Upper lobe of left lung (tissue), 4 donors: Measurements from ENCODE around the gene TP63.

Experiments
- EP300 ChIP-seq, 4 donors: sonication (generic); formaldehyde crosslinking; IDR thresholded peaks; one replicate each; pipeline ENCODE4 v1.5.1; 2017; ENCODE audit warnings: antibody characterized with exemption in 4 of 4, control low read depth in 2 of 4
- TF ChIP-seq, protein P1 (sequence below), 6 experiments: fragments of 450-650 bp in 4 of 6; fragments of 200-600 bp in 2 of 6; sonication (generic) in 2 of 6; IDR thresholded peaks; one replicate each; pipeline ENCODE4 v1.5.1; 2016 to 2019; ENCODE audit warnings: antibody characterized with exemption in 6 of 6

GRCh38 chr3:189806171-189806951, 175.2 kb downstream of the TP63 start:
- TF ChIP-seq, protein P1, sequence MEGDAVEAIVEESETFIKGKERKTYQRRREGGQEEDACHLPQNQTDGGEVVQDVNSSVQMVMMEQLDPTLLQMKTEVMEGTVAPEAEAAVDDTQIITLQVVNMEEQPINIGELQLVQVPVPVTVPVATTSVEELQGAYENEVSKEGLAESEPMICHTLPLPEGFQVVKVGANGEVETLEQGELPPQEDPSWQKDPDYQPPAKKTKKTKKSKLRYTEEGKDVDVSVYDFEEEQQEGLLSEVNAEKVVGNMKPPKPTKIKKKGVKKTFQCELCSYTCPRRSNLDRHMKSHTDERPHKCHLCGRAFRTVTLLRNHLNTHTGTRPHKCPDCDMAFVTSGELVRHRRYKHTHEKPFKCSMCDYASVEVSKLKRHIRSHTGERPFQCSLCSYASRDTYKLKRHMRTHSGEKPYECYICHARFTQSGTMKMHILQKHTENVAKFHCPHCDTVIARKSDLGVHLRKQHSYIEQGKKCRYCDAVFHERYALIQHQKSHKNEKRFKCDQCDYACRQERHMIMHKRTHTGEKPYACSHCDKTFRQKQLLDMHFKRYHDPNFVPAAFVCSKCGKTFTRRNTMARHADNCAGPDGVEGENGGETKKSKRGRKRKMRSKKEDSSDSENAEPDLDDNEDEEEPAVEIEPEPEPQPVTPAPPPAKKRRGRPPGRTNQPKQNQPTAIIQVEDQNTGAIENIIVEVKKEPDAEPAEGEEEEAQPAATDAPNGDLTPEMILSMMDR (IDR thresholded peaks at IDR 0.05), result no peak
- TF ChIP-seq EP300 (IDR thresholded peaks at IDR 0.05), result no peak
